H9 (cell line): Measurements from ENCODE around the gene DCHS2. TPM values are rescaled to one million over a fixed set of nuclear protein-coding genes. Genes with fewer than 3 reads are reported as not detected.
A peak's percentile ranks its signal among the peaks of the same experiment; 100 is the strongest.

Experiments used
- DNase-seq: peaks from one replicate; pipeline ENCODE4 v3.0.0-alpha.2; 2017
- H2AFZ ChIP-seq: one replicate; pipeline ENCODE4 v1.6.1; 2013; ENCODE audit warnings: mild to moderate bottlenecking, low read length, control low read depth, moderate library complexity
- H2AK5ac ChIP-seq: 2 replicates; pipeline ENCODE4 v1.6.1; 2013; ENCODE audit warnings: low read length, control low read depth, mixed read lengths; ENCODE audit not compliant: insufficient read length
- H2BK120ac ChIP-seq: one replicate; pipeline ENCODE4 v1.6.1; 2013; ENCODE audit warnings: low read depth, mild to moderate bottlenecking, low read length, control low read depth, inconsistent platforms; ENCODE audit not compliant: poor library complexity, severe bottlenecking
- H2BK12ac ChIP-seq: 2 replicates; pipeline ENCODE4 v1.6.1; 2013; ENCODE audit warnings: low read length, control low read depth, mixed read lengths, low read depth; ENCODE audit not compliant: insufficient read length
- H2BK15ac ChIP-seq: 2 replicates; pipeline ENCODE4 v1.6.1; 2013; ENCODE audit warnings: low read depth, low read length, control low read depth
- H2BK20ac ChIP-seq: one replicate; pipeline ENCODE4 v1.6.1; 2013; ENCODE audit warnings: low read depth, mild to moderate bottlenecking, low read length, control low read depth, inconsistent platforms; ENCODE audit not compliant: poor library complexity, severe bottlenecking
- H2BK5ac ChIP-seq: 2 replicates; pipeline ENCODE4 v1.6.1; 2013; ENCODE audit warnings: low read length, control low read depth, mixed read lengths; ENCODE audit not compliant: insufficient read length
- H3K14ac ChIP-seq: 2 replicates; pipeline ENCODE4 v1.6.1; 2013; ENCODE audit warnings: low read length, control low read depth; ENCODE audit not compliant: insufficient read depth
- H3K18ac ChIP-seq: 2 replicates; pipeline ENCODE4 v1.6.1; 2013; ENCODE audit warnings: low read depth, mild to moderate bottlenecking, mixed read lengths, low read length, control low read depth; ENCODE audit not compliant: insufficient read length
- H3K23ac ChIP-seq: 2 replicates; pipeline ENCODE4 v1.6.1; 2013; ENCODE audit warnings: low read length, control low read depth, mixed read lengths, low read depth; ENCODE audit not compliant: insufficient read length
- H3K23me2 ChIP-seq: 2 replicates; pipeline ENCODE4 v1.6.1; 2013; ENCODE audit warnings: low read depth, mild to moderate bottlenecking, mixed read lengths, low read length, control low read depth; ENCODE audit not compliant: insufficient read length, poor library complexity, severe bottlenecking
- H3K27ac ChIP-seq: 2 replicates; pipeline ENCODE4 v1.5.1; 2013; ENCODE audit warnings: low read length, control low read depth, mixed read lengths, low read depth; ENCODE audit not compliant: insufficient read length
- H3K27me3 ChIP-seq: 2 replicates; pipeline ENCODE4 v1.6.1; 2013; ENCODE audit warnings: low read length, control low read depth, inconsistent platforms; ENCODE audit not compliant: insufficient read depth
- H3K4ac ChIP-seq: 2 replicates; pipeline ENCODE4 v1.6.1; 2013; ENCODE audit warnings: low read depth, mild to moderate bottlenecking, control low read depth, inconsistent platforms, low read length, moderate library complexity
- H3K4me1 ChIP-seq: 2 replicates; pipeline ENCODE4 v1.6.1; 2013; ENCODE audit warnings: low read length, control low read depth, inconsistent platforms; ENCODE audit not compliant: insufficient read depth
- H3K4me2 ChIP-seq: 2 replicates; pipeline ENCODE4 v1.6.1; 2013; ENCODE audit warnings: low read length, control low read depth, mixed read lengths; ENCODE audit not compliant: insufficient read length, insufficient read depth
- H3K56ac ChIP-seq: 2 replicates; pipeline ENCODE4 v1.6.1; 2013; ENCODE audit warnings: low read depth, mild to moderate bottlenecking, mixed read lengths, low read length, control low read depth; ENCODE audit not compliant: insufficient read length
- H3K79me1 ChIP-seq: 2 replicates; pipeline ENCODE4 v1.6.1; 2013; ENCODE audit warnings: low read depth, mild to moderate bottlenecking, moderate library complexity, low read length, control low read depth, inconsistent platforms; ENCODE audit not compliant: insufficient read depth, poor library complexity, severe bottlenecking
- H3K79me2 ChIP-seq: 2 replicates; pipeline ENCODE4 v1.6.1; 2013; ENCODE audit warnings: low read length, control low read depth, inconsistent platforms; ENCODE audit not compliant: insufficient read depth
- H3K9ac ChIP-seq: 2 replicates; pipeline ENCODE4 v1.6.1; 2013; ENCODE audit warnings: low read length, control low read depth, mixed read lengths; ENCODE audit not compliant: insufficient read length; ENCODE audit errors: extremely low read depth
- H3K9me3 ChIP-seq: one replicate; pipeline ENCODE4 v1.6.1; 2013; ENCODE audit warnings: low read depth, low read length, inconsistent platforms; ENCODE audit not compliant: control insufficient read depth
- H3T11ph ChIP-seq: one replicate; pipeline ENCODE4 v1.6.1; 2013; ENCODE audit warnings: mild to moderate bottlenecking, low read length, control low read depth, inconsistent platforms
- H4K20me1 ChIP-seq: one replicate; pipeline ENCODE4 v1.6.1; 2013; ENCODE audit not compliant: control insufficient read depth, insufficient read length, insufficient read depth
- H4K5ac ChIP-seq: 2 replicates; pipeline ENCODE4 v1.6.1; 2013; ENCODE audit warnings: low read depth, mild to moderate bottlenecking, mixed read lengths, low read length, control low read depth; ENCODE audit not compliant: insufficient read length
- H4K8ac ChIP-seq: replicated peaks from 2 replicates; pipeline ENCODE4 v1.6.1; 2013; ENCODE audit warnings: low read length, control low read depth, mixed read lengths, low read depth; ENCODE audit not compliant: insufficient read length
- H4K91ac ChIP-seq: 2 replicates; pipeline ENCODE4 v1.6.1; 2013; ENCODE audit warnings: low read depth, mild to moderate bottlenecking, moderate library complexity, mixed read lengths, low read length, control low read depth; ENCODE audit not compliant: insufficient read length
- H3K27ac Mint-ChIP-seq, 3 experiments: 2 replicates in 2 of 3; 3 replicates in 1 of 3; pipeline ENCODE4 v1.8.0; 2020 to 2021; ENCODE audit warnings: mixed read lengths in 3 of 3, mild to moderate bottlenecking in 1 of 3, moderate library complexity in 1 of 3
- H3K27me3 Mint-ChIP-seq: 2 replicates; pipeline ENCODE4 v1.8.0; 2021; ENCODE audit warnings: low read depth, mild to moderate bottlenecking, moderate library complexity, mixed read lengths
- H3K36me3 Mint-ChIP-seq, 3 experiments: 2 replicates in 2 of 3; 3 replicates in 1 of 3; pipeline ENCODE4 v1.8.0; 2020 to 2021; ENCODE audit warnings: low read depth in 3 of 3, mixed read lengths in 3 of 3; ENCODE audit not compliant: insufficient read depth in 1 of 3
- H3K4me1 Mint-ChIP-seq, 2 experiments: 2 replicates each; pipeline ENCODE4 v1.8.0; 2020; ENCODE audit warnings: mixed read lengths in 2 of 2
- H3K4me3 Mint-ChIP-seq, 2 experiments: 2 replicates in 1 of 2; 3 replicates in 1 of 2; pipeline ENCODE4 v1.8.0; 2020 to 2021; ENCODE audit warnings: mild to moderate bottlenecking in 2 of 2, mixed read lengths in 2 of 2, moderate library complexity in 1 of 2
- H3K9me3 Mint-ChIP-seq, 2 experiments: 2 replicates in 1 of 2; 3 replicates in 1 of 2; pipeline ENCODE4 v1.8.0; 2020; ENCODE audit warnings: mild to moderate bottlenecking in 2 of 2, mixed read lengths in 2 of 2, moderate library complexity in 1 of 2
- CTCF ChIP-seq: fragments of 200-600 bp; sonication (generic); conservative IDR thresholded peaks from 3 replicates; pipeline ENCODE4 v1.8.0; 2021; ENCODE audit warnings: antibody characterized with exemption, mild to moderate bottlenecking
- WGBS: extraction: QIAGEN DNeasy Blood & Tissue Kit; methylation state at CpG from one replicate; pipeline ENCODE4 v1.1.7; 2013; ENCODE audit warnings: missing lambda C conversion rate, low lambda C conversion rate, mixed read lengths; ENCODE audit not compliant: insufficient read length; ENCODE audit errors: extremely low coverage; 5-methylcytosine and 5-hydroxymethylcytosine counted together
- total RNA-seq: library from RNA; stranded (reverse); gene quantifications from 2 replicates; pipeline ENCODE4 v1.2.1, GENCODE V29; 2021

Gene DCHS2
- total RNA-seq, 1 experiment from 2014 or later: 0.57 TPM

- no peaks in the 10 kb centered on the region; a peak in 1 of 7 replicates for H3K36me3 Mint-ChIP-seq
- Histone ChIP-seq H3K18ac (no peak overlapping the region), H4K5ac (no peak overlapping the region), H3K14ac (no peak overlapping the region), H3K9ac (no peak overlapping the region), H2BK12ac (no peak overlapping the region), H3K79me2 (no peaks in the 10 kb centered on the region), H3K79me1 (no peaks in the 10 kb centered on the region), H4K20me1 (no peaks in the 10 kb centered on the region), H3K27me3 (no peaks in the 10 kb centered on the region), H3K23ac (no peak overlapping the region), H3K4ac (no peak overlapping the region), H3K27ac (no peak overlapping the region), H4K91ac (no peak overlapping the region), H3T11ph (no peak overlapping the region), H4K8ac (no peak overlapping the region), H2BK120ac (no peak overlapping the region), H3K23me2 (peaks cover 6% of the 10 kb centered on the region), H2BK5ac (no peak overlapping the region), H3K9me3 (no peaks in the 10 kb centered on the region), H2BK15ac (no peak overlapping the region), H2AFZ (no peak overlapping the region), H2BK20ac (no peak overlapping the region), H3K56ac (no peak overlapping the region), H2AK5ac (no peak overlapping the region), H3K4me2 (peak overlapping the region; percentile 87), H3K4me1 (peaks cover 2% of the 10 kb centered on the region; the same call in 1 of the 2 replicates)
- peak; percentile 49; the same call in 2 of the 3 replicates for TF ChIP-seq CTCF
- H3K4me1 Mint-ChIP-seq: peaks cover 18 to 20% of the 10 kb centered on the region in 2 experiments
- no CpG with 5 or more reads among the region's 10 CpGs for WGBS
- no peaks in the 10 kb centered on the region; a peak in 1 of 5 replicates for H3K9me3 Mint-ChIP-seq
- H3K4me3 Mint-ChIP-seq: peak overlapping the region; percentile 84 to 97
- peak; percentile 74 for DNase-seq
- H3K27ac Mint-ChIP-seq: peak overlapping the region in 1 of 3 experiments; percentile 30; a peak in 1 of 7 replicates
- H3K27me3 Mint-ChIP-seq: peaks cover 19% of the 10 kb centered on the region
These were observed 75.4 kb downstream of the DCHS2 start for GRCh38 chr4:154416190-154416547.
